ENCODE measurements around the gene FREY1. TPM values are rescaled to one million over a fixed set of nuclear protein-coding genes. Genes with fewer than 3 reads are reported as not detected.

FREY1 gene
- total and polyA plus RNA-seq, 2 donors (not counting 1 experiment from before 2014, with no cell fraction given), result 0.82 to 6.6 TPM

GRCh38 chr11:45933131-45933831 lies 26.2 kb upstream of the FREY1 start:
- Mint-ChIP-seq H3K27me3 (no peaks in the 10 kb centered on the region), H3K27ac (peak overlapping the region; percentile 92), H3K4me3 (peak overlapping the region; percentile 95), H3K9me3 (ENCODE audit: insufficient read depth) (no peaks in the 10 kb centered on the region), H3K4me1 (peaks cover 92% of the 10 kb centered on the region)
- peak overlapping the region; percentile 63 to 95 (median 90) for H3K4me3 ChIP-seq (ENCODE audit: control extremely low read depth in 1 of 5, extremely low read depth in 1 of 5, insufficient read depth in 1 of 5, low read depth in 2 of 5, low read length in 4 of 5)
- ATAC-seq (ENCODE audit: low read depth), result peak; percentile 63
- 20% methylated on average over 8 of the region's 15 CpGs for WGBS (ENCODE audit: insufficient coverage)
- peak; percentile 88 for DNase-seq
- peaks cover 76 to 89% of the 10 kb centered on the region in 2 donors for H3K4me1 ChIP-seq (ENCODE audit: control insufficient read depth in 2 of 2, insufficient read depth in 2 of 2, low read length in 2 of 2)
- peak overlapping the region; percentile 82 for H3K9ac ChIP-seq (ENCODE audit: low read length)
- peaks cover 0 to 20% of the 10 kb centered on the region in 2 experiments for H3K36me3 ChIP-seq (replicated peaks in 1 of 2; ENCODE audit: control extremely low read depth in 1 of 2, control insufficient read depth in 1 of 2, extremely low read depth in 1 of 2, insufficient read depth in 2 of 2, low read length in 1 of 2)
- intact Hi-C loops (cut with micrococcal nuclease), result loop anchor here (2.0 to 10.0 kb wide), 4 partner anchors 74 to 1622 kb away; partner anchors contain the start of genes CELF1, PHF21A and SLC35C1
- H2AFZ ChIP-seq (ENCODE audit: insufficient read depth, low read depth, low read length, poor library complexity, severe bottlenecking), result no peak overlapping the region
- POLR2A ChIA-PET, result interaction anchor here (10.9 kb wide), 1 partner anchor 12 kb away, joined by 162 read pairs; the partner anchor contains the start of genes LARGE2 and PEX16
- TF ChIP-seq EZH2 (IDR thresholded peaks at IDR 0.05; ENCODE audit: borderline replicate concordance, insufficient read depth, low read depth, low read length, poor library complexity, severe bottlenecking) (no peak), CTCF (IDR thresholded peaks at IDR 0.05) (no peak)
- H3K4me2 ChIP-seq (replicated peaks; ENCODE audit: low read depth, low read length, poor library complexity, severe bottlenecking), result peak overlapping the region; percentile 91
- H4K20me1 ChIP-seq (ENCODE audit: control insufficient read depth, insufficient read depth, low read length, poor library complexity, severe bottlenecking), result peaks cover 31% of the 10 kb centered on the region
- peaks cover 88% of the 10 kb centered on the region for H3K79me2 ChIP-seq (ENCODE audit: control insufficient read depth, insufficient read depth, low read length)
- CTCF ChIA-PET, result interaction anchor here (3.4 to 11.4 kb wide), 3 partner anchors 13 to 73 kb away, joined by 17 to 98 read pairs (median 50); partner anchors contain the start of genes LARGE2 and PEX16
- no peaks in the 10 kb centered on the region for H3K9me3 ChIP-seq (ENCODE audit: control extremely low read depth in 1 of 3, control insufficient read depth in 2 of 3, insufficient read depth in 1 of 3, low read length in 2 of 3)
- no peaks in the 10 kb centered on the region for H3K27me3 ChIP-seq (replicated peaks in 1 of 4; ENCODE audit: control extremely low read depth in 1 of 4, control insufficient read depth in 3 of 4, insufficient read depth in 4 of 4, low read length in 3 of 4)
- peak overlapping the region; percentile 26 to 92 for H3K27ac ChIP-seq (ENCODE audit: low read length in 2 of 2)

All from B cell (primary cell).